NCI-H1930 (cell line): ENCODE data around the gene PZP.
"Not testable (repeated sequence)": the region's sequence is repeated elsewhere in the genome, so short reads cannot be mapped to it uniquely, and the experiment has no call there.

Source experiments
- DNase-seq, 2 experiments: peaks; one replicate each; lab custom pipeline; 2025; lab: John Stamatoyannopoulos, UW

Gene PZP

GRCh38 chr12:9208229-9208628 is at the start of gene PZP:
Gene PZP, minus strand, starts transcription at chr12:9208395. Its CDS starts 54 bp downstream, at chr12:9208341.
- DNase-seq: no peak

GRCh38 chr12:9256758-9257405 is 48.7 kb upstream of the PZP start:
- no peak for DNase-seq

GRCh38 chr12:9256341-9256740 is 48.1 kb upstream of the PZP start:
- DNase-seq: no peak

- no peak for DNase-seq
Measured at GRCh38 chr12:9255837-9256236, 47.6 kb upstream of the PZP start.

- DNase-seq: no peak
Measured at GRCh38 chr12:9253464-9253863, 45.3 kb upstream of the PZP start.

- not testable (repeated sequence) for DNase-seq
Measured at GRCh38 chr12:9252791-9253190, 44.6 kb upstream of the PZP start.

GRCh38 chr12:9252256-9252655 is 44.1 kb upstream of the PZP start:
- DNase-seq: no peak

- no peak for DNase-seq
Measured at GRCh38 chr12:9248435-9248834, 40.2 kb upstream of the PZP start.

GRCh38 chr12:9244894-9245293 is 36.7 kb upstream of the PZP start:
- no peak for DNase-seq

- no peak for DNase-seq
Measured at GRCh38 chr12:9243999-9244649, 35.9 kb upstream of the PZP start.

- no peak for DNase-seq
Measured at GRCh38 chr12:9241301-9241700, 33.1 kb upstream of the PZP start.

- DNase-seq: no peak
Measured at GRCh38 chr12:9240776-9241175, 32.6 kb upstream of the PZP start.

GRCh38 chr12:9240004-9240635 is 31.9 kb upstream of the PZP start:
- DNase-seq: not testable (repeated sequence)

GRCh38 chr12:9237286-9237685 is 29.1 kb upstream of the PZP start:
- no peak for DNase-seq

GRCh38 chr12:9235519-9235918 is 27.3 kb upstream of the PZP start:
- DNase-seq: no peak

- no peak for DNase-seq
Measured at GRCh38 chr12:9227950-9228349, 19.8 kb upstream of the PZP start.

GRCh38 chr12:9223830-9224229 is 15.6 kb upstream of the PZP start:
- no peak for DNase-seq

- DNase-seq: no peak
Measured at GRCh38 chr12:9221483-9221882, 13.3 kb upstream of the PZP start.

GRCh38 chr12:9221011-9221410 is 12.8 kb upstream of the PZP start:
- not testable (repeated sequence) for DNase-seq

- DNase-seq: no peak
Measured at GRCh38 chr12:9214534-9214933, 6.3 kb upstream of the PZP start.

GRCh38 chr12:9211687-9212086 is 3.5 kb upstream of the PZP start:
- no peak for DNase-seq

- no peak for DNase-seq
Measured at GRCh38 chr12:9204380-9204779, 3.8 kb downstream of the PZP start.

- no peak for DNase-seq
Measured at GRCh38 chr12:9198012-9198411, 10.2 kb downstream of the PZP start.
